Osteocyte (in vitro differentiated cells): Measurements from ENCODE around the gene DNTT. TPM values are rescaled to one million over a fixed set of nuclear protein-coding genes. Genes with fewer than 3 reads are reported as not detected.

Source experiments
- DNase-seq: peaks from one replicate; pipeline ENCODE4 v3.0.0; 2021; ENCODE audit warnings: mixed read lengths; ENCODE audit not compliant: unreplicated experiment; ENCODE audit errors: extremely low spot score
- H3K27ac Mint-ChIP-seq: one replicate; pipeline ENCODE4 v1.8.0; 2021; ENCODE audit warnings: mild to moderate bottlenecking, mixed read lengths; ENCODE audit not compliant: unreplicated experiment
- H3K27me3 Mint-ChIP-seq: one replicate; pipeline ENCODE4 v1.8.0; 2021; ENCODE audit warnings: mixed read lengths; ENCODE audit not compliant: unreplicated experiment
- H3K36me3 Mint-ChIP-seq: one replicate; pipeline ENCODE4 v1.8.0; 2021; ENCODE audit warnings: mixed read lengths; ENCODE audit not compliant: unreplicated experiment
- H3K4me1 Mint-ChIP-seq: one replicate; pipeline ENCODE4 v1.8.0; 2021; ENCODE audit warnings: mixed read lengths; ENCODE audit not compliant: unreplicated experiment
- H3K4me3 Mint-ChIP-seq: one replicate; pipeline ENCODE4 v1.8.0; 2021; ENCODE audit warnings: mild to moderate bottlenecking, moderate library complexity, mixed read lengths; ENCODE audit not compliant: unreplicated experiment
- H3K9me3 Mint-ChIP-seq: one replicate; pipeline ENCODE4 v1.8.0; 2021; ENCODE audit warnings: mixed read lengths; ENCODE audit not compliant: unreplicated experiment
- total RNA-seq: library from RNA; stranded (reverse); gene quantifications from 2 replicates; pipeline ENCODE4 v1.2.1, GENCODE V29; 2021
- TF ChIP-seq, protein P1 (sequence below): fragments of 200-600 bp; sonication (generic); IDR thresholded peaks from 2 replicates; pipeline ENCODE4 v1.5.0; 2021; ENCODE audit warnings: antibody characterized with exemption, mild to moderate bottlenecking, moderate library complexity

DNTT gene
- total RNA-seq, 1 donor from 2014 or later, result not detected

DNA sequence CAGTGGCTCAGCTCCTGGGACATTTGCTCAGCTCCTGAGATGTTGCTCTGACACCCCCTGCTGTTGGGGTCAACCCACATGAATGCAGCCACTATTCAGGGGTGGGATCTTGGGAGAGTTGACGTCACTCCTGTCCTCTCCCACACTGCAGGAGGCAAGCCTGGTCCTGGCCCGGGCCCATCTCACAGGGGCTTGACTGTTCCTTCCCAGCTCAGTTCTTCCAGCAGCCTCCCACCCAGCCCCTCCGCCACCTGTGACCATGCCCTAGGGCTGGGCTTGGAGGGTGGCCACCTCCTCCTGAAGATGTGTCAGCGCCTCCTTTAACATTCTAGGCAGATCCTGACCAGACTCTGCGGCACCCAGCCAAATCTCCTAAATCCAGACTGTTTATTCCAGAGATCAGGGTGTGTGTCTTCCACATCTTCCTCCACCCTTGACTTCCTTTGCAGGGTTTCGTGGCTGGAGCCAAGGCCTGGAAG lies 73.6 kb downstream of the DNTT start:
- Mint-ChIP-seq H3K36me3 (no peaks in the 10 kb centered on the region), H3K27me3 (no peaks in the 10 kb centered on the region), H3K27ac (no peak overlapping the region), H3K9me3 (no peaks in the 10 kb centered on the region), H3K4me3 (no peak overlapping the region), H3K4me1 (peaks cover 7% of the 10 kb centered on the region)
- TF ChIP-seq, protein P1, sequence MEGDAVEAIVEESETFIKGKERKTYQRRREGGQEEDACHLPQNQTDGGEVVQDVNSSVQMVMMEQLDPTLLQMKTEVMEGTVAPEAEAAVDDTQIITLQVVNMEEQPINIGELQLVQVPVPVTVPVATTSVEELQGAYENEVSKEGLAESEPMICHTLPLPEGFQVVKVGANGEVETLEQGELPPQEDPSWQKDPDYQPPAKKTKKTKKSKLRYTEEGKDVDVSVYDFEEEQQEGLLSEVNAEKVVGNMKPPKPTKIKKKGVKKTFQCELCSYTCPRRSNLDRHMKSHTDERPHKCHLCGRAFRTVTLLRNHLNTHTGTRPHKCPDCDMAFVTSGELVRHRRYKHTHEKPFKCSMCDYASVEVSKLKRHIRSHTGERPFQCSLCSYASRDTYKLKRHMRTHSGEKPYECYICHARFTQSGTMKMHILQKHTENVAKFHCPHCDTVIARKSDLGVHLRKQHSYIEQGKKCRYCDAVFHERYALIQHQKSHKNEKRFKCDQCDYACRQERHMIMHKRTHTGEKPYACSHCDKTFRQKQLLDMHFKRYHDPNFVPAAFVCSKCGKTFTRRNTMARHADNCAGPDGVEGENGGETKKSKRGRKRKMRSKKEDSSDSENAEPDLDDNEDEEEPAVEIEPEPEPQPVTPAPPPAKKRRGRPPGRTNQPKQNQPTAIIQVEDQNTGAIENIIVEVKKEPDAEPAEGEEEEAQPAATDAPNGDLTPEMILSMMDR, result no peak
- no peak for DNase-seq

DNA sequence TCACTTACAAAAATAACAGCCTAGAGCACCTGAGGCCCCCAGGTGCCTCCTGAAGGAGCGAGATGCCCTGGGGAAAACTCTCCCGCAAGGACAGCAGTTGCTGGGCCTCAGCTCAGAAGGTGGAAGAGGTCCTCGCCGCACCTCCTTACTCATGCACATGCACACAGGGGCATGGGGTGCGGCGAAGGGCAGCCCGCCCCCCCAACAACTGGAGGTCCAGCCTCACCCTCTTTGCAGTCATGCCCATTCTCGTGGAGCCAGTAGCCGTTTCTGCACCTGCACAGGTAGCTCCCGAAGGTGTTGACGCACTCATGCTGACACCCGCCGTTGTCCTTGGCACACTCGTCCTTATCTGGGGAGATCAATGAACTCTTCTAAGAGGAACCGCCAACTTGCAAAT lies 74.5 kb downstream of the DNTT start:
- DNase-seq, result no peak
- Mint-ChIP-seq H3K36me3 (no peaks in the 10 kb centered on the region), H3K27me3 (no peaks in the 10 kb centered on the region), H3K4me3 (no peak overlapping the region), H3K27ac (no peak overlapping the region), H3K9me3 (no peaks in the 10 kb centered on the region), H3K4me1 (peaks cover 7% of the 10 kb centered on the region)
- TF ChIP-seq, protein P1, result no peak

DNA sequence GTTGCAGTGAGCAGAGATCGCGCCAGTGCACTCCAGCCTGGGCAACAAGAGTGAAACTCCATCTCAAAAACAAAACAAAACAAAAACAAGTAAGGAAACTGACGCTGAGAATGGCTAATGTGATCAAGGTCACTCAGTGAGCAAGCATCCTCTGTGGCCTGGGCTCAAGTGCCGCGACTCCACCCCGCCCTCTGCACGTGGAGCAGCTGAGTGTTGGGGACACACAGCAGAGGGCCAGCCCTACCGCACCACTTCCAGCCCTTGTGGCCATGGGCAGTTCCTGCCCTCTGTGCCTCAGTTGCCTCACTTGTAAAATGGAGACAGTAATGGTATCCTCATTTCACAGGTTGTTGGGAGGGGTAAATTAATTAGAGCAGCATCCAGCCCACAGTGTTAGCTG lies 75.5 kb downstream of the DNTT start:
- Mint-ChIP-seq H3K4me1 (peaks cover 7% of the 10 kb centered on the region), H3K27ac (no peak overlapping the region), H3K27me3 (no peaks in the 10 kb centered on the region), H3K9me3 (no peaks in the 10 kb centered on the region), H3K4me3 (no peak overlapping the region), H3K36me3 (no peaks in the 10 kb centered on the region)
- TF ChIP-seq, protein P1, result no peak
- DNase-seq, result no peak

DNA sequence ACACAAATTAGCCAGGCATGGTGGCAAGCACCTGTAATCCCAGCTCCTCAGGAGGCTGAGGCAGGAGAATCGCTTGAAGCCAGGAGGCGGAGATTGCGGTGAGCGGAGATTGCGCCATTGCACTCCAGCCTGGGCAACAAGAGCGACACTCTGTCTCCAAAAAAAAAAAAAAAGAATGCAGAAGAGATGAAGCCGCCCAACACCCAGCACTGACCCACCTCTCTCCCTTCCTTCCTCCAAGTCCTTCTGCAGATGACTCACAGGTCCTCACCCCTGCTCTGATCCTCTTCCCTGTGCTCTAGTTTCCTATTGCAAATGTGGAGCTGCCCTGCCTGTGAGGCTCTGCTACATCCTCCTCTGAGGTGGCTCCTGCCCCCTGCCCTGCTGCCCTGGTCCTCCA lies 76.6 kb downstream of the DNTT start:
- no peaks in the 10 kb centered on the region for H3K27me3 Mint-ChIP-seq
- DNase-seq, result no peak
- H3K27ac Mint-ChIP-seq, result no peak overlapping the region
- H3K9me3 Mint-ChIP-seq, result no peaks in the 10 kb centered on the region
- peaks cover 3% of the 10 kb centered on the region for H3K4me1 Mint-ChIP-seq
- TF ChIP-seq, protein P1, result no peak
- no peak overlapping the region for H3K4me3 Mint-ChIP-seq
- H3K36me3 Mint-ChIP-seq, result no peaks in the 10 kb centered on the region

DNA sequence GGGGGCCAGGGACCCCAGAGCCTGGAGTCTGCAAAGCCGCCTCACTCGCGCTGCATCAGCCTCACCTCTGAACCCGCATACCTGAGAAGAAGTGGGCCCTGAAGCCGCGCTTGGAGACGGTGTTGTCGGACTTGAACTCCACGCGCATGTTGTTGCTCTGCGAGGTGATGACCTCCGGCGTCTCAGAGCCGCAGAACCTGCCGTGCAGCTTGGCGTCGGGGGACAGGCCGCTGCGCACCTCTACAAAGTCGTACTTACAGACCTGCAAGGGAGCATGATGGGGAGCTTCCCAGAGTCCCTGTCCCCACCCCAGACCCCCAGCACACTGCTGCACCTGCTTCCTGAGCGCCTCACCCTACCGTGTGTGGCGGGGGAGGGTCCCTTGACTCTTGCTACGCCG lies 80.3 kb downstream of the DNTT start:
- Mint-ChIP-seq H3K27me3 (no peaks in the 10 kb centered on the region), H3K27ac (no peak overlapping the region), H3K36me3 (no peaks in the 10 kb centered on the region), H3K9me3 (no peaks in the 10 kb centered on the region), H3K4me3 (no peak overlapping the region), H3K4me1 (peaks cover 7% of the 10 kb centered on the region)
- no peak for DNase-seq
- TF ChIP-seq, protein P1, result no peak
